ENCODE results near the gene CES4A.

Gene CES4A

GRCh38 chr16:66946541-66946940 is 41.8 kb upstream of the CES4A start:
- TF ChIP-seq, protein P1, sequence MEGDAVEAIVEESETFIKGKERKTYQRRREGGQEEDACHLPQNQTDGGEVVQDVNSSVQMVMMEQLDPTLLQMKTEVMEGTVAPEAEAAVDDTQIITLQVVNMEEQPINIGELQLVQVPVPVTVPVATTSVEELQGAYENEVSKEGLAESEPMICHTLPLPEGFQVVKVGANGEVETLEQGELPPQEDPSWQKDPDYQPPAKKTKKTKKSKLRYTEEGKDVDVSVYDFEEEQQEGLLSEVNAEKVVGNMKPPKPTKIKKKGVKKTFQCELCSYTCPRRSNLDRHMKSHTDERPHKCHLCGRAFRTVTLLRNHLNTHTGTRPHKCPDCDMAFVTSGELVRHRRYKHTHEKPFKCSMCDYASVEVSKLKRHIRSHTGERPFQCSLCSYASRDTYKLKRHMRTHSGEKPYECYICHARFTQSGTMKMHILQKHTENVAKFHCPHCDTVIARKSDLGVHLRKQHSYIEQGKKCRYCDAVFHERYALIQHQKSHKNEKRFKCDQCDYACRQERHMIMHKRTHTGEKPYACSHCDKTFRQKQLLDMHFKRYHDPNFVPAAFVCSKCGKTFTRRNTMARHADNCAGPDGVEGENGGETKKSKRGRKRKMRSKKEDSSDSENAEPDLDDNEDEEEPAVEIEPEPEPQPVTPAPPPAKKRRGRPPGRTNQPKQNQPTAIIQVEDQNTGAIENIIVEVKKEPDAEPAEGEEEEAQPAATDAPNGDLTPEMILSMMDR (IDR thresholded peaks at IDR 0.05; ENCODE audit: extremely low read depth, missing control alignments) = no peak
- no peak for DNase-seq (ENCODE audit: low spot score)

DNA sequence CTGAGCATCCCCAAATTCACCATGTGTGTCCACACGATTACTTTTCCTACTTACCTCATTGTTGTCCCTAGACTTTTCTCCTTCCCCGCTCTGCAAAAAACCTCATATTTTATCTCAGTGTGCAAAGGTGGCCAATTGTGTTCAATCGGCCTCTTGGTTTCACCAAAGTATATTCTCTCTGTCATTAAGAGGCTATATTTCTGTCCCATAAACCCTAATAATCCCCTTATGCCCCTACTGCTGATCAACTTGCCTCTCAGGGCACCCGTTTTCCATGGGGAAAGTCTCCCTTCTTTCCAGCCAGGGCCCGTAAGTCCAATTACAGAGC is 41.5 kb upstream of the CES4A start:
- TF ChIP-seq, protein P1 (IDR thresholded peaks at IDR 0.05; ENCODE audit: extremely low read depth, missing control alignments) = no peak
- DNase-seq (ENCODE audit: low spot score) = no peak

GRCh38 chr16:66947302-66948065 is 40.9 kb upstream of the CES4A start:
- peak; percentile 87 for DNase-seq (ENCODE audit: low spot score)
- TF ChIP-seq, protein P1 (IDR thresholded peaks at IDR 0.05; ENCODE audit: extremely low read depth, missing control alignments) = peak; percentile 73

- TF ChIP-seq, protein P1 (IDR thresholded peaks at IDR 0.05; ENCODE audit: extremely low read depth, missing control alignments) = no peak
- DNase-seq (ENCODE audit: low spot score) = no peak
Observed at GRCh38 chr16:66948134-66948836, 40.1 kb upstream of the CES4A start.

GRCh38 chr16:66948837-66949225 is 39.6 kb upstream of the CES4A start:
- no peak for DNase-seq (ENCODE audit: low spot score)
- TF ChIP-seq, protein P1 (IDR thresholded peaks at IDR 0.05; ENCODE audit: extremely low read depth, missing control alignments) = no peak

DNA sequence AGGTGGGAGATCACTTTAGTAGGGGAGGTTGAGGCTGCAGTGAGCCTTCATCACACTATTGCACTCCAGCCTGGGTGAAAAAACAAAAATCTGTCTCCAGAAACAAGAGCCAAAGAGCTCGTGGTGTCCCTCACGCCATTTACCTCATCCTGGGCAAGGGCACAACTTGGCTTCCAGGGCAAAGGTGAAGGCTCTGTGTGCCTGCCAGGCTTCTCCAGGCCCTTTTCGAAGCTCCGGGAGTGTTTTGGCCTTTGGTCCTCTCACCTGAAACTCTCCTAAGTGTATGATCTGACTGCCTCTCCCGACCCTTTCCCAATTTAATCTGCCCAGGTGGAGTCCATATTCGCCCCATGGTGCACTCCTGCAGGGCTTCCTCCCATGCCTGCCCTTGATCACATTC is 38.9 kb upstream of the CES4A start:
- TF ChIP-seq, protein P1 (IDR thresholded peaks at IDR 0.05; ENCODE audit: extremely low read depth, missing control alignments) = no peak

DNA sequence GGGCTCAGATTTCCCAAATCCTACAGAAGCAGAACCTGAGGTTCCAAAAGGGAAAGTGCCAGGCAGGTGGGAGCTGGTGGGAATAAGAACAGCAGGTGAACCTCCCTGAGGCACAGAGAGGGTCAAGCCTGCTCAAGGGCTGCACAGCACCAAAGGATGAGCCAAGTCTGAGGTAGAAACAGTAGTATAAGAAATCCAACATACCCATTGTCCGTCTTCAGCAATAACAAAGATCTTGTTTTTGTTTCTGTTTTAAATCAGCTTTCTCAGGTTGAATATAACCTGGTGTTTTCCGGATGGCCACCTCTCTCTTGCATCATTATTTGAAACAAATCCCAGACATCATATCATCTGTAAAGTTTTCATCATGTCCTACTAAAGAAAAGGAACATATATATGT is 38.0 kb upstream of the CES4A start:
- peak; percentile 58 for DNase-seq (ENCODE audit: low spot score)
- TF ChIP-seq, protein P1 (IDR thresholded peaks at IDR 0.05; ENCODE audit: extremely low read depth, missing control alignments) = no peak

More for the DNA sequence above, 38.9 kb upstream of the CES4A start:
- DNase-seq (ENCODE audit: low spot score) = no peak

All from GM20000 (cell line).